Measurements from ENCODE around the gene WDR53.
"Not testable (repeated sequence)": the region's sequence is repeated elsewhere in the genome, so short reads cannot be mapped to it uniquely, and the experiment has no call there.

Gene WDR53

GRCh38 chr3:196558476-196558875 is 9.9 kb downstream of the WDR53 start:
- DNase-seq (ENCODE audit: insufficient read length, low spot score) = no peak
- FAIRE-seq = no peak
- TF ChIP-seq CTCF (IDR thresholded peaks at IDR 0.05; ENCODE audit: insufficient read depth, missing control alignments) = no peak

GRCh38 chr3:196557236-196557635 is 11.1 kb downstream of the WDR53 start:
- no peak for TF ChIP-seq CTCF (IDR thresholded peaks at IDR 0.05; ENCODE audit: insufficient read depth, missing control alignments)
- FAIRE-seq (no peak), DNase-seq (ENCODE audit: insufficient read length, low spot score) (no peak)

- no peak for TF ChIP-seq CTCF (IDR thresholded peaks at IDR 0.05; ENCODE audit: insufficient read depth, missing control alignments)
- DNase-seq (ENCODE audit: insufficient read length, low spot score) (no peak), FAIRE-seq (no peak)
Observed at GRCh38 chr3:196555295-196555694, 13.1 kb downstream of the WDR53 start.

- DNase-seq (ENCODE audit: insufficient read length, low spot score) (no peak), FAIRE-seq (no peak)
- TF ChIP-seq CTCF (IDR thresholded peaks at IDR 0.05; ENCODE audit: insufficient read depth, missing control alignments) = no peak
Observed at GRCh38 chr3:196554205-196554604, 14.1 kb downstream of the WDR53 start.

- FAIRE-seq = no peak
- no peak for TF ChIP-seq CTCF (IDR thresholded peaks at IDR 0.05; ENCODE audit: insufficient read depth, missing control alignments)
- no peak for DNase-seq (ENCODE audit: insufficient read length, low spot score)
Observed at GRCh38 chr3:196553551-196553950, 14.8 kb downstream of the WDR53 start.

- FAIRE-seq (no peak), DNase-seq (ENCODE audit: insufficient read length, low spot score) (no peak)
- TF ChIP-seq CTCF (IDR thresholded peaks at IDR 0.05; ENCODE audit: insufficient read depth, missing control alignments) = no peak
Observed at GRCh38 chr3:196552253-196552652, 16.1 kb downstream of the WDR53 start.

GRCh38 chr3:196550172-196550571 is 18.2 kb downstream of the WDR53 start:
- FAIRE-seq; DNase-seq (ENCODE audit: insufficient read length, low spot score): not testable (repeated sequence)

GRCh38 chr3:196549312-196549711 is 19.0 kb downstream of the WDR53 start:
- DNase-seq (ENCODE audit: insufficient read length, low spot score); FAIRE-seq: not testable (repeated sequence)

Measured in D721Med (cell line).